Smooth muscle cell (in vitro differentiated cells): ENCODE results near the gene WNT9A. TPM values are rescaled to one million over a fixed set of nuclear protein-coding genes. Genes with fewer than 3 reads are reported as not detected.

Experiments used
- DNase-seq: peaks from one replicate; lab custom pipeline; 2025; ENCODE audit not compliant: unreplicated experiment; lab: John Stamatoyannopoulos, UW
- H2AFZ ChIP-seq: fragments of 200-600 bp; sonication (generic); 2 replicates; pipeline ENCODE4 v1.6.0; 2016; ENCODE audit warnings: antibody characterized with exemption, low read depth, mild to moderate bottlenecking
- H3F3A ChIP-seq: fragments of 200-600 bp; sonication (generic); 2 replicates; pipeline ENCODE4 v1.6.0; 2017; ENCODE audit warnings: antibody characterized with exemption, low read depth
- H3K27ac ChIP-seq: fragments of 200-600 bp; sonication (generic); 2 replicates; pipeline ENCODE4 v1.5.1; 2016; ENCODE audit warnings: low read depth, mild to moderate bottlenecking
- H3K27me3 ChIP-seq: fragments of 200-600 bp; sonication (generic); 2 replicates; pipeline ENCODE4 v1.6.1; 2016; ENCODE audit warnings: low read depth, mild to moderate bottlenecking
- H3K36me3 ChIP-seq: fragments of 200-600 bp; sonication (generic); 2 replicates; pipeline ENCODE4 v1.5.1; 2016; ENCODE audit warnings: low read depth
- H3K4me1 ChIP-seq: fragments of 200-600 bp; sonication (generic); 2 replicates; pipeline ENCODE4 v1.5.1; 2016; ENCODE audit warnings: low read depth
- H3K4me2 ChIP-seq: fragments of 200-600 bp; sonication (generic); 2 replicates; pipeline ENCODE4 v1.6.0; 2016; ENCODE audit warnings: mild to moderate bottlenecking
- H3K4me3 ChIP-seq: fragments of 200-600 bp; sonication (generic); 2 replicates; pipeline ENCODE4 v1.5.1; 2016; ENCODE audit warnings: mild to moderate bottlenecking
- H3K79me2 ChIP-seq: fragments of 200-600 bp; sonication (generic); 2 replicates; pipeline ENCODE4 v1.6.0; 2016; ENCODE audit warnings: low read depth, mild to moderate bottlenecking
- H3K9ac ChIP-seq: fragments of 200-600 bp; sonication (generic); 2 replicates; pipeline ENCODE4 v1.6.0; 2016; ENCODE audit warnings: low read depth
- H3K9me3 ChIP-seq: fragments of 200-600 bp; sonication (generic); replicated peaks from 2 replicates; pipeline ENCODE4 v1.5.1; 2016; ENCODE audit warnings: low read depth
- H4K20me1 ChIP-seq: fragments of 200-600 bp; sonication (generic); 2 replicates; pipeline ENCODE4 v1.6.0; 2016; ENCODE audit warnings: low read depth
- CTCF ChIP-seq: fragments of 200-600 bp; sonication (generic); IDR thresholded peaks from 2 replicates; pipeline ENCODE4 v1.5.1; 2017; ENCODE audit warnings: borderline replicate concordance, mild to moderate bottlenecking, antibody characterized with exemption; ENCODE audit not compliant: insufficient read depth, poor library complexity, severe bottlenecking
- WGBS: methylation state at CpG from one replicate; pipeline ENCODE4 v1.1.7; 2016; ENCODE audit warnings: low lambda C conversion rate; 5-methylcytosine and 5-hydroxymethylcytosine counted together
- polyA plus RNA-seq: library from polyadenylated mRNA; unstranded; fragments of >200 nt; fragmentation: Nextera tagmentation; extraction: Ambion mirVana; gene quantifications from 2 replicates; pipeline ENCODE4 v1.2.1, GENCODE V29; 2016
- total RNA-seq: library from RNA; depleted of rRNA; stranded (reverse); fragments of >200 nt; gene quantifications from 2 replicates; pipeline ENCODE4 v1.2.3, GENCODE V29; 2014

Gene WNT9A
- total and polyA plus RNA-seq, 2 experiments from 2014 or later, result 0.03 to 2.6 TPM

GRCh38 chr1:227926896-227927885 is 20.5 kb downstream of the WNT9A start:
- no peak overlapping the region for H3K4me3 ChIP-seq
- no peaks in the 10 kb centered on the region for H4K20me1 ChIP-seq
- no peaks in the 10 kb centered on the region for H3K36me3 ChIP-seq
- DNase-seq, result no peak
- H3K27ac ChIP-seq, result no peak overlapping the region
- WGBS, result 90% methylated on average over 17 of the region's 20 CpGs
- no peaks in the 10 kb centered on the region for H3F3A ChIP-seq
- H3K27me3 ChIP-seq, result no peaks in the 10 kb centered on the region
- no peaks in the 10 kb centered on the region for H3K79me2 ChIP-seq
- no peak overlapping the region for H2AFZ ChIP-seq
- no peak overlapping the region for H3K9ac ChIP-seq
- no peak for TF ChIP-seq CTCF
- no peaks in the 10 kb centered on the region for H3K9me3 ChIP-seq
- H3K4me1 ChIP-seq, result peaks cover 8% of the 10 kb centered on the region
- H3K4me2 ChIP-seq, result no peak overlapping the region

GRCh38 chr1:227926216-227926791 is 21.4 kb downstream of the WNT9A start:
- Histone ChIP-seq H4K20me1 (no peaks in the 10 kb centered on the region), H3K79me2 (no peaks in the 10 kb centered on the region), H3K9me3 (no peaks in the 10 kb centered on the region), H3F3A (no peaks in the 10 kb centered on the region), H3K27ac (no peak overlapping the region), H3K36me3 (no peaks in the 10 kb centered on the region), H2AFZ (no peak overlapping the region), H3K27me3 (no peaks in the 10 kb centered on the region), H3K4me3 (no peak overlapping the region), H3K9ac (no peak overlapping the region), H3K4me2 (no peak overlapping the region), H3K4me1 (peaks cover 8% of the 10 kb centered on the region)
- TF ChIP-seq CTCF, result no peak
- 96% methylated on average over 11 of the region's 11 CpGs for WGBS
- DNase-seq, result no peak

GRCh38 chr1:227925582-227926198 is 22.0 kb downstream of the WNT9A start:
- Histone ChIP-seq H4K20me1 (no peaks in the 10 kb centered on the region), H3K4me3 (no peak overlapping the region), H3K4me2 (no peak overlapping the region), H3K27me3 (no peaks in the 10 kb centered on the region), H3K27ac (no peak overlapping the region), H3K36me3 (no peaks in the 10 kb centered on the region), H3K4me1 (peaks cover 8% of the 10 kb centered on the region), H2AFZ (no peak overlapping the region), H3K9me3 (no peaks in the 10 kb centered on the region), H3K79me2 (no peaks in the 10 kb centered on the region), H3K9ac (no peak overlapping the region), H3F3A (no peaks in the 10 kb centered on the region)
- DNase-seq, result no peak
- TF ChIP-seq CTCF, result no peak
- 97% methylated on average over 13 of the region's 14 CpGs for WGBS
